Measurements from ENCODE around the gene PGM3. TPM values are rescaled to one million over a fixed set of nuclear protein-coding genes. Genes with fewer than 3 reads are reported as not detected.
"Not testable (repeated sequence)": the region's sequence is repeated elsewhere in the genome, so short reads cannot be mapped to it uniquely, and the experiment has no call there.

Gene PGM3, protein sequence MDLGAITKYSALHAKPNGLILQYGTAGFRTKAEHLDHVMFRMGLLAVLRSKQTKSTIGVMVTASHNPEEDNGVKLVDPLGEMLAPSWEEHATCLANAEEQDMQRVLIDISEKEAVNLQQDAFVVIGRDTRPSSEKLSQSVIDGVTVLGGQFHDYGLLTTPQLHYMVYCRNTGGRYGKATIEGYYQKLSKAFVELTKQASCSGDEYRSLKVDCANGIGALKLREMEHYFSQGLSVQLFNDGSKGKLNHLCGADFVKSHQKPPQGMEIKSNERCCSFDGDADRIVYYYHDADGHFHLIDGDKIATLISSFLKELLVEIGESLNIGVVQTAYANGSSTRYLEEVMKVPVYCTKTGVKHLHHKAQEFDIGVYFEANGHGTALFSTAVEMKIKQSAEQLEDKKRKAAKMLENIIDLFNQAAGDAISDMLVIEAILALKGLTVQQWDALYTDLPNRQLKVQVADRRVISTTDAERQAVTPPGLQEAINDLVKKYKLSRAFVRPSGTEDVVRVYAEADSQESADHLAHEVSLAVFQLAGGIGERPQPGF
- 22.7 and 22.8 TPM in 2 replicates for total RNA-seq
- 37.6 TPM for polyA plus RNA-seq (2012)

DNA sequence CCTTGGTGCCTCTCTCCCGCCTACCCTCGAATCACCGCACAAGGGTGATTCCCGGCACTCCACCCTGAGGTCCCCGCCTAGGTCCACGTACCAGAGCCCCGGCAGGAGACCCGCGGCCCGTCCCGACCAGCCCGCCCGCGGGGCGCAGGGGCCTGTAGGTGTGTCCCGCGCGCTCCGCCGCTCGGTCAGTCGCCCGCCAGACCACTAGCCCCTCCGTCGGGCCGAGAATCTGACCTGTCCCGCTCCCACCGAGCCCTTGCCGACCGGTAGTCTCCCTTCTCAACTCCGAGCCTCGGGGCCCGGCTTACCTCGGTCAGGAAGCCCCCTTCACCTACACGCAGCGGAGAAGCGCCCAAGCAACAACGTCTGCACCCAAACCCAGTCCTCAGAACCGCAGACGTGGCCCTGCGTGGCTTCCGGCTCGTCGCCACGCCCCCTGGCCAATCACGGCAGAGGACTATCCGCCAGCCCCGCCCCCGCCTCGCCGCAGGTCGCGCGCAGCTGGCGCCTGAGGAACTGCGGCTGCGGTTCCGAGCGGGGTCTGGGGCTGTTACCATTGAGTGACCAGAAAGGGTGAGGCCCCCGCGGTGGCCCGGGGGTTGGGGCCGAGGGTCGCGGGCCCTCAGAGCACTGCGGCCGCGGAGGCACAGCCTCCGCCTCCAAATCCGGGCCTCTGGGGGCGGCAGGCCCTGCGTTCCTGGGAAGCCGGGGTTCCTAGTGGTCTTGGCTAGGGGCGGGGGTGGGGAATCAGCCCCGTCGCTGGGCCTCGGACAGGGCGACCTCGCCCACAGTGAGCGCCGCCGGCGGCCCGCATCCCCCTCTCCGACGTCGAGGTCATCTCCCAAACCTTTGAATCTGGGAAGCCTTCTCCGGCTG is at the start of gene PGM3, which contains the start of gene RWDD2A:
Gene PGM3 (minus strand): TSS at position 395 of the 876 bp plus-strand sequence. CDS start 2,253 bp downstream, outside the sequence.
Gene RWDD2A (plus strand): TSS at position 487 of the 876 bp plus-strand sequence. CDS start 1,095 bp downstream, outside the sequence.
- DNase-seq (ENCODE audit: low read depth), result peak; percentile 90

DNA sequence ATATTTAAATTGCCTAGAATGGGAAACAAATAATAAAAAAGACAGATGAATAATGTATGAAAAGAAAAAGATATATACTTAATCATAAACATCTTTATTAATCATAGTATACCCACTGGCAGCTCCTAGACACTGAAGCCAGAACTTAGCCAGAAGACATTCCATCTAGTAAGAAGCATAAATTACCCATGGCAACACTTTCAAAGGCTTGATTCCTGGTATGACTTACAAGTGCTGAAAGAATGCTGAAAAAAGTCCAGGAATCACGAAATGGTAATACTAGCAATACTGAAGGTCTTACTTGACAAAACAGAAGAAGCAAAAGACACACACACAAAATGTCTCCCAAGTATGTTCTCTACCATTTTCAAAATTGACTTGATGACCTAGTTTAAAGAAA is 38.1 kb upstream of the PGM3 start:
- peak; percentile 13 for DNase-seq (ENCODE audit: low read depth)

- DNase-seq (ENCODE audit: low read depth), result no peak
Observed at GRCh38 chr6:83226517-83226916, 33.5 kb upstream of the PGM3 start.

- DNase-seq (ENCODE audit: low read depth), result peak; percentile 64
Observed at GRCh38 chr6:83221889-83222479, 28.9 kb upstream of the PGM3 start.

DNA sequence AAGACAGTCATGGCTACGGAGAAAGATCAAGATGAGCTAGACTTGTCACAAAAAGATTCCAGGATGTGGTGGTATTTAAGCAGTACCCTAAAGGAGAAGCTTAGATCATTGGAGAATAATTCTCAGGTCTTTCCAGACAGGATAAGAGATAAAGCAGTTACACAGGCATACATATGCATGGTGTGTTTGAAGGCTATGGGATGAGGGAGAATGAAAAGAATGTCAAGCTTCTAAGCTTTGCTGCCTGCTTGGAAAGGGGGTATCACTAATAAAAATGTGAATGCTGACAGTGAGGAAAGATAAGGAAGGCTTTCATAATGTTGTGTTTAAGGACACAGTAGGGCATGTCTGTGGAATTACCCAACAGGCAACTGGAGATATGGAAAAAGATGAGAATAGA is 28.2 kb upstream of the PGM3 start:
- DNase-seq (ENCODE audit: low read depth), result no peak

GRCh38 chr6:83220121-83220520 is 27.1 kb upstream of the PGM3 start:
- no peak for DNase-seq (ENCODE audit: low read depth)

GRCh38 chr6:83218646-83219045 is 25.6 kb upstream of the PGM3 start:
- no peak for DNase-seq (ENCODE audit: low read depth)

GRCh38 chr6:83216806-83217205 is 23.7 kb upstream of the PGM3 start:
- DNase-seq (ENCODE audit: low read depth), result no peak

- DNase-seq (ENCODE audit: low read depth), result peak; percentile 85
Observed at GRCh38 chr6:83215131-83216047, 22.3 kb upstream of the PGM3 start.

DNA sequence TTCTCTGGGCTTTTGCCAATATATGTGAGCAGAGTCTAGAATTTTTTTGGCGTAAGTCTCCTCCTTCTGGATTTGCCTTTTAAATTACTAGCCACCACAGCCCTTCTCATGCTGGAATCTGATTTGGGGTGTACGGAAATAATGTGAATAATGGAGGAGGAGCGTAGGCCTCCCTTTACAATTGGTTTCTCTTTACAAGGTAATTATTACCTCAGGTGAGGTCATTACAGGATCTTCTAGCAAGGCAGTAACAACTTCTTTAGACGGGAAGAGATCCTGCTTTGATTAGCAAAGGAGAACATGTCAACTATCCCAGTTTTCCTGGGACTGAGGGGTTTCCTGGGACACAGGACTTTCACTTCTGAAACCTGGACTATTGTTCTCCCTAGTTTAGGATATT is 9.0 kb upstream of the PGM3 start:
- DNase-seq (ENCODE audit: low read depth), result no peak

DNA sequence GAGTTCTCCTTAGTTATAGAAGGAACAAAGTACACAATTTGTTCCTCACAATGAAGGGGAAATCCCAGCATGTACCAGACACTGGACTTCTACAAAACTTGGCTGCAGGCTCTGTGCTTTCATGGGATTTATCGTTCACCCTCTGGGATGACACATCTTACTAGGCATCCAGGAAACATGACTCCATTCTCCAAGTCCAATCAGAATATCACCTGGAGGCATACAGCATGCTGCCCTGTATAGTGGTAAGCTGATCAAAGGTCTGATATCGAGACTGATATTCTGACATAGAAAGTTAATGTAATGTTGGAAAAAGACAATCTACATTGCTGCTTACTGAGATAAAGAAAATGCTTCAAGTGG is 6.8 kb upstream of the PGM3 start:
- no peak for DNase-seq (ENCODE audit: low read depth)

DNA sequence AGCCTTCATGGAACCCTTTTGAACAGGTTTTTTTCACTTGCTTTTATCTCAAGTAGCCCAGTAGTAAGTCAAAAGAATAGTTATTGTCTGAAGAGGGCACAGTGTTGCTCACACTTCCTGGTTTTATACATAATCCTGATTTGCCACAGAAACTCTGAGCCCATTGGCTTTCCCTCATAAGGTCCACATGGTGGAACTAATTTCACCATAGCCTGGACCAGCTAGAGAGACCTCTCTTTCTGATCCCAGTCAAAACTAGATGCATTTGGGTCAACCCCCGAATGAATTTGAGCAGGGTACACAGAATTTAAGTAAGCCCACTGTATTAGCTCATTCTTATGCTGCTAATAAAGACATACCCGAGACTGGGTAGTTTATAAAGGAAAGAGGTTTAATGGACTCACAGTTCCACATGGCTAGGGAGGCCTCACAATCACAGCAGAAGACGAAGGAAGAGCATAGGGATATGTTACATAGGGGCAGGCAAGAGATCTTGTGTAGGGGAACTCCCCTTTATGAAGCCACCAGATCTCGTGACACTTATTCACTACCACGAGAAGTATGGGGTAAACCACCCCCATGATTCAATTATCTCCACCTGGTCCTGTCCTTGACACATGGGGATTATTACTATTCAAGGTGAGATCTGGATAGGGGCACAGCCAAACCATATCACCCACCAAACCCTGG is 6.3 kb upstream of the PGM3 start:
- DNase-seq (ENCODE audit: low read depth), result no peak

GRCh38 chr6:83198486-83199172 is 5.6 kb upstream of the PGM3 start:
- DNase-seq (ENCODE audit: low read depth), result peak; percentile 46

- peak; percentile 58 for DNase-seq (ENCODE audit: low read depth)
Observed at GRCh38 chr6:83193747-83194566, 892 bp upstream of the PGM3 start.

GRCh38 chr6:83192456-83192855 is 609 bp downstream of the PGM3 start:
- no peak for DNase-seq (ENCODE audit: low read depth)

- DNase-seq (ENCODE audit: low read depth), result not testable (repeated sequence)
Observed at GRCh38 chr6:83191974-83192373, 1.1 kb downstream of the PGM3 start.

- no peak for DNase-seq (ENCODE audit: low read depth)
Observed at GRCh38 chr6:83190626-83191025, 2.4 kb downstream of the PGM3 start.

- DNase-seq (ENCODE audit: low read depth), result no peak
Observed at GRCh38 chr6:83188501-83188900, 4.6 kb downstream of the PGM3 start.
